Activated naive CD4-positive, alpha-beta T cell treated with Interleukin-2 at 50 U/mL for 16 hours (primary cell): ENCODE data around the gene PRSS50.
"Not testable (repeated sequence)": the region's sequence is repeated elsewhere in the genome, so short reads cannot be mapped to it uniquely, and the experiment has no call there.

Source experiments
- DNase-seq: peaks from one replicate; pipeline ENCODE4 v3.0.0-alpha.2; 2020

PRSS50 gene

GRCh38 chr3:46706771-46707582, 10.7 kb downstream of the PRSS50 start:
- DNase-seq, result no peak

- no peak for DNase-seq
Observed at GRCh38 chr3:46705751-46706552, 11.7 kb downstream of the PRSS50 start.

GRCh38 chr3:46705022-46705530, 12.6 kb downstream of the PRSS50 start:
- peak; percentile 70 for DNase-seq

- DNase-seq, result not testable (repeated sequence)
Observed at GRCh38 chr3:46704346-46704745, 13.3 kb downstream of the PRSS50 start.

GRCh38 chr3:46703013-46703520, 14.6 kb downstream of the PRSS50 start:
- no peak for DNase-seq

- no peak for DNase-seq
Observed at GRCh38 chr3:46702246-46703012, 15.2 kb downstream of the PRSS50 start.

- no peak for DNase-seq
Observed at GRCh38 chr3:46701181-46701939, 16.3 kb downstream of the PRSS50 start, which contains the start of gene TMIE. Gene TMIE (plus strand): TSS chr3:46701392. CDS start chr3:46701488, 96 bp downstream.

GRCh38 chr3:46700772-46701171, 16.9 kb downstream of the PRSS50 start:
- DNase-seq, result no peak

- DNase-seq, result no peak
Observed at GRCh38 chr3:46699676-46700523, 17.8 kb downstream of the PRSS50 start.

- no peak for DNase-seq
Observed at GRCh38 chr3:46695962-46696894, 21.4 kb downstream of the PRSS50 start.

GRCh38 chr3:46695177-46695961, 22.3 kb downstream of the PRSS50 start:
- DNase-seq, result peak; percentile 56

GRCh38 chr3:46694520-46694919, 23.1 kb downstream of the PRSS50 start:
- DNase-seq, result no peak

GRCh38 chr3:46693892-46694226, 23.8 kb downstream of the PRSS50 start:
- DNase-seq, result peak; percentile 54

- peak; percentile 68 for DNase-seq
Observed at GRCh38 chr3:46693038-46693891, 24.4 kb downstream of the PRSS50 start, which contains the start of gene ALS2CL. Gene ALS2CL (minus strand): TSS chr3:46693679. CDS start chr3:46689440, 4,239 bp downstream.

- DNase-seq, result no peak
Observed at GRCh38 chr3:46692566-46692990, 25.1 kb downstream of the PRSS50 start.

GRCh38 chr3:46690798-46691197, 26.9 kb downstream of the PRSS50 start:
- no peak for DNase-seq

- no peak for DNase-seq
Observed at GRCh38 chr3:46685446-46685845, 32.2 kb downstream of the PRSS50 start.

- DNase-seq, result no peak
Observed at GRCh38 chr3:46684891-46685290, 32.8 kb downstream of the PRSS50 start.
